ENCODE results near the gene CCDC85A.
A peak's percentile ranks its signal among the peaks of the same experiment; 100 is the strongest.

CCDC85A gene

DNA sequence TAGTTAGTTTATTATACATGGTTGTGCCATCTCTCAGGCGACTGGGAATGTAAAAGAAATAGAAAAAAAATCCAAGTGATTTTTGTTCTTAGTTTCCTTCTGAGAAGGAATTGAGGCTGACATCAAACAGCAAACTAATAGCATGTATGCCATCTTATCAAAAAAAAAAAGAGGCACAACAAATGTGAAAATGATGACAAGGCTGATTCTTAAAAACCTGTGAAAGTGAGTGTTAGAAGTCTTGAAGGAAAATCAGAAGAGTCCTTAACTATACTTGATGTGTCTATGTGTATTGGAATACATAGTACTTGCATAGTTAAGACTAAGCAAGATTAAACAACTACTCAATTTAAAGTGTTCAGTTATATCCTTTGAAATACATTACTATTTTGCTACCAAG is 161.0 kb downstream of the CCDC85A start:
- no peak for DNase-seq
- no peak overlapping the region for H3K27ac ChIP-seq (ENCODE audit: low read length)
- H3K79me2 ChIP-seq (ENCODE audit: low read length): no peaks in the 10 kb centered on the region
- peaks cover 5% of the 10 kb centered on the region; the same call in 1 of the 2 replicates for H3K4me1 ChIP-seq (ENCODE audit: low read length)
- H3K9me3 ChIP-seq (replicated peaks; ENCODE audit: insufficient read depth, low read length): no peaks in the 10 kb centered on the region
- no peaks in the 10 kb centered on the region for H3K9me2 ChIP-seq (replicated peaks; ENCODE audit: insufficient read depth, low read length)
- no peak overlapping the region for H3K4me3 ChIP-seq (ENCODE audit: low read length)
- no peaks in the 10 kb centered on the region for H3K36me3 ChIP-seq (replicated peaks; ENCODE audit: insufficient read depth, low read length)
- H2AFZ ChIP-seq (ENCODE audit: low read length): no peak overlapping the region
- no peaks in the 10 kb centered on the region for H3K27me3 ChIP-seq (replicated peaks; ENCODE audit: insufficient read depth, low read length)
- H3K4me2 ChIP-seq (ENCODE audit: low read depth, low read length): no peak overlapping the region
- H3F3A ChIP-seq (ENCODE audit: insufficient read depth, low read length): no peaks in the 10 kb centered on the region
- no peak overlapping the region for H3K9ac ChIP-seq (ENCODE audit: low read length)
- H4K20me1 ChIP-seq (ENCODE audit: insufficient read depth, low read length): no peaks in the 10 kb centered on the region
- TF ChIP-seq, protein P1, sequence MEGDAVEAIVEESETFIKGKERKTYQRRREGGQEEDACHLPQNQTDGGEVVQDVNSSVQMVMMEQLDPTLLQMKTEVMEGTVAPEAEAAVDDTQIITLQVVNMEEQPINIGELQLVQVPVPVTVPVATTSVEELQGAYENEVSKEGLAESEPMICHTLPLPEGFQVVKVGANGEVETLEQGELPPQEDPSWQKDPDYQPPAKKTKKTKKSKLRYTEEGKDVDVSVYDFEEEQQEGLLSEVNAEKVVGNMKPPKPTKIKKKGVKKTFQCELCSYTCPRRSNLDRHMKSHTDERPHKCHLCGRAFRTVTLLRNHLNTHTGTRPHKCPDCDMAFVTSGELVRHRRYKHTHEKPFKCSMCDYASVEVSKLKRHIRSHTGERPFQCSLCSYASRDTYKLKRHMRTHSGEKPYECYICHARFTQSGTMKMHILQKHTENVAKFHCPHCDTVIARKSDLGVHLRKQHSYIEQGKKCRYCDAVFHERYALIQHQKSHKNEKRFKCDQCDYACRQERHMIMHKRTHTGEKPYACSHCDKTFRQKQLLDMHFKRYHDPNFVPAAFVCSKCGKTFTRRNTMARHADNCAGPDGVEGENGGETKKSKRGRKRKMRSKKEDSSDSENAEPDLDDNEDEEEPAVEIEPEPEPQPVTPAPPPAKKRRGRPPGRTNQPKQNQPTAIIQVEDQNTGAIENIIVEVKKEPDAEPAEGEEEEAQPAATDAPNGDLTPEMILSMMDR (IDR thresholded peaks at IDR 0.05; ENCODE audit: low read length): no peak

DNA sequence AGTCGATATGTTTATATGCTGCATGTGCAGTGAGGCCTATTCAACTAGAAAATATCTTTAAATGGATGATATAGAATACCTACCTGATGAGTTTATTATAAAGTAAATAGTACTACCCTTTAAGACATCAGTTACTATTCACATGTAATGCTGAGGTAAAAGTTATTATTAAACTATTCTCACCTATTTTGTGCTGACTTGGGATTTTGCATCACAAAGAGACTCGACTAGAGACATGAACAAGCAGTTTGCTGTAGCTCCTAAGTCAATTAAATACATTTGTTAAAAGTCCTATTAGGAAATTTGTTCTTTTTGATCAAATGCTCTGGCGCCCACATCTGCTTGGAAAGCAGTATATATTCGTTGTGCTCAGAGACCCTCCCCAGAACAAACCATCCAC is 164.1 kb downstream of the CCDC85A start:
- Histone ChIP-seq H3K9ac (ENCODE audit: low read length) (no peak overlapping the region), H3K27me3 (replicated peaks; ENCODE audit: insufficient read depth, low read length) (no peaks in the 10 kb centered on the region), H3F3A (ENCODE audit: insufficient read depth, low read length) (no peaks in the 10 kb centered on the region), H3K36me3 (replicated peaks; ENCODE audit: insufficient read depth, low read length) (no peaks in the 10 kb centered on the region), H3K4me1 (ENCODE audit: low read length) (peaks cover 5% of the 10 kb centered on the region; the same call in 1 of the 2 replicates), H3K9me3 (replicated peaks; ENCODE audit: insufficient read depth, low read length) (no peaks in the 10 kb centered on the region), H3K4me2 (ENCODE audit: low read depth, low read length) (peak overlapping the region; percentile 21; the same call in 1 of the 2 replicates), H3K4me3 (ENCODE audit: low read length) (no peak overlapping the region), H3K9me2 (replicated peaks; ENCODE audit: insufficient read depth, low read length) (no peaks in the 10 kb centered on the region), H2AFZ (ENCODE audit: low read length) (no peak overlapping the region), H4K20me1 (ENCODE audit: insufficient read depth, low read length) (no peaks in the 10 kb centered on the region), H3K79me2 (ENCODE audit: low read length) (no peaks in the 10 kb centered on the region), H3K27ac (ENCODE audit: low read length) (no peak overlapping the region; the same call in 1 of the 2 replicates)
- DNase-seq: no peak
- TF ChIP-seq EZH2phosphoT487 (IDR thresholded peaks at IDR 0.05; ENCODE audit: low read length): no peak
- no peak for TF ChIP-seq EZH2 (optimal IDR thresholded peaks at IDR 0.05; ENCODE audit: low read depth, low read length)
- TF ChIP-seq, protein P1 (IDR thresholded peaks at IDR 0.05; ENCODE audit: low read length): no peak

DNA sequence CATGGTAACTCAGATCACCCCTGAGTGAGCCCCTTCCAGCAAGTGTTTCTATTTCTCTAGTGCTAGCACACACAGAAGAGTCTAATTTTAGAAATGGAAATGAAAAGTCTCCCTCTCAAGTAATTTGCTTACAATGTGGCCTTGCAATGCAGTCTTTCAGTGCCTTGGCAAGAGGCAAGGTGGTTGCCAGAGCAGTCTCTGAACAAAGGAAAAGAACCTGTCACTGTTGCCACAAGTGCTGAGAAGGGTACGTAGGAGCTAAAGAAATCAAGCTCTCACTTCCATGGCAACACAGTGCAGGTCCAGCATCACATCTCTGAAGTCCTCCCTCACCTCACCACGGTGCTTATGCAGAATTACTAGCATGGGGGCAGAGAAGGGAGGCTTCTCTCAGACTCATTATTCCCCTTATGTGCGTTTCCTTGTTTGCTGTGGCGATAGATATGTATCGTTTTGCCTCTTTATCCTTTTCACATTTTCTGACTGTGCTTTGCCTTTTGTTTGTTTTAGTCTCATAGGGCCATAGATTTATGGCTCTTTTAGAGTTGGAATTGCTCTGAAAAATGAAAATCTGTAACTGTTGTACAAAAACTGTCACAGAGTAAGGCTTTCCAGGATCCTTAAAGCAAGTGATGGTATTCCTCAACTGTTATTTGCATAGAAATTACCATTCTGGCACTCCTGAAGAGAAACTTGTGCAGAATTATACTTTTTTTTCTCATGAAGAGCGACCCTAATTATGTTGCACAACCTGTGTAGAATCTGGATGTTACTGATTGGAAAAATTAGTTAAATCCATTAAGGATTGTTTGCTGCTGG is 164.8 kb downstream of the CCDC85A start:
- no peak overlapping the region for H3K9ac ChIP-seq (ENCODE audit: low read length)
- H3K36me3 ChIP-seq (replicated peaks; ENCODE audit: insufficient read depth, low read length): no peaks in the 10 kb centered on the region
- peak; percentile 53 for DNase-seq
- H4K20me1 ChIP-seq (ENCODE audit: insufficient read depth, low read length): no peaks in the 10 kb centered on the region
- H3F3A ChIP-seq (ENCODE audit: insufficient read depth, low read length): no peaks in the 10 kb centered on the region
- no peaks in the 10 kb centered on the region for H3K9me3 ChIP-seq (replicated peaks; ENCODE audit: insufficient read depth, low read length)
- peak overlapping the region; percentile 1 for H2AFZ ChIP-seq (ENCODE audit: low read length)
- peak overlapping the region; percentile 7; the same call in 1 of the 2 replicates for H3K27ac ChIP-seq (ENCODE audit: low read length)
- H3K4me3 ChIP-seq (ENCODE audit: low read length): no peak overlapping the region
- peak overlapping the region; percentile 21; the same call in 1 of the 2 replicates for H3K4me2 ChIP-seq (ENCODE audit: low read depth, low read length)
- TF ChIP-seq, protein P1 (IDR thresholded peaks at IDR 0.05; ENCODE audit: low read length): no peak
- no peak for TF ChIP-seq EZH2 (optimal IDR thresholded peaks at IDR 0.05; ENCODE audit: low read depth, low read length)
- no peak for TF ChIP-seq EZH2phosphoT487 (IDR thresholded peaks at IDR 0.05; ENCODE audit: low read length)
- H3K9me2 ChIP-seq (replicated peaks; ENCODE audit: insufficient read depth, low read length): no peaks in the 10 kb centered on the region
- H3K27me3 ChIP-seq (replicated peaks; ENCODE audit: insufficient read depth, low read length): no peaks in the 10 kb centered on the region
- no peaks in the 10 kb centered on the region for H3K79me2 ChIP-seq (ENCODE audit: low read length)
- H3K4me1 ChIP-seq (ENCODE audit: low read length): peaks cover 5% of the 10 kb centered on the region; the same call in 1 of the 2 replicates

Data from MM.1S (cell line).